DMS 273 treated with DMSO at 0.1 percent for 48 hours (cell line): ENCODE results near the gene PVRIG.
"Not testable (repeated sequence)": the region's sequence is repeated elsewhere in the genome, so short reads cannot be mapped to it uniquely, and the experiment has no call there.

ENCODE experiments used
- DNase-seq: peaks from one replicate; lab custom pipeline; 2025; lab: John Stamatoyannopoulos, UW

The PVRIG gene

GRCh38 chr7:100195222-100195621 is 24.5 kb upstream of the PVRIG start:
- no peak for DNase-seq

GRCh38 chr7:100195901-100196322 is 23.8 kb upstream of the PVRIG start:
- DNase-seq, result not testable (repeated sequence)

- no peak for DNase-seq
Measured at GRCh38 chr7:100198266-100198665, 21.5 kb upstream of the PVRIG start.

GRCh38 chr7:100200693-100201092 is 19.1 kb upstream of the PVRIG start:
- no peak for DNase-seq

GRCh38 chr7:100204454-100204853 is 15.3 kb upstream of the PVRIG start:
- no peak for DNase-seq

GRCh38 chr7:100208911-100209408 is 10.8 kb upstream of the PVRIG start:
- DNase-seq, result no peak

- DNase-seq, result no peak
Measured at GRCh38 chr7:100209493-100209892, 10.3 kb upstream of the PVRIG start.

- DNase-seq, result no peak
Measured at GRCh38 chr7:100210805-100211204, 8.9 kb upstream of the PVRIG start.

- DNase-seq, result no peak
Measured at GRCh38 chr7:100211342-100211780, 8.4 kb upstream of the PVRIG start.

GRCh38 chr7:100212631-100213286 is 7.0 kb upstream of the PVRIG start:
- no peak for DNase-seq

- DNase-seq, result no peak
Measured at GRCh38 chr7:100213672-100214071, 6.1 kb upstream of the PVRIG start.

GRCh38 chr7:100214356-100214755 is 5.4 kb upstream of the PVRIG start:
- not testable (repeated sequence) for DNase-seq

GRCh38 chr7:100215895-100216294 is 3.9 kb upstream of the PVRIG start:
- DNase-seq, result no peak

GRCh38 chr7:100217934-100218333 is 1.8 kb upstream of the PVRIG start:
- DNase-seq, result peak; percentile 56

- no peak for DNase-seq
Measured at GRCh38 chr7:100219271-100219737, 445 bp upstream of the PVRIG start.

- no peak for DNase-seq
Measured at GRCh38 chr7:100220586-100221230, 959 bp downstream of the PVRIG start.

- DNase-seq, result no peak
Measured at GRCh38 chr7:100221231-100221718, 1.5 kb downstream of the PVRIG start.

GRCh38 chr7:100221767-100222444 is 2.2 kb downstream of the PVRIG start:
- no peak for DNase-seq

GRCh38 chr7:100222445-100223132 is 2.8 kb downstream of the PVRIG start:
- DNase-seq, result no peak

GRCh38 chr7:100223376-100223927 is 3.7 kb downstream of the PVRIG start:
- not testable (repeated sequence) for DNase-seq

- DNase-seq, result not testable (repeated sequence)
Measured at GRCh38 chr7:100224891-100225290, 5.1 kb downstream of the PVRIG start.
